Astrocyte of the cerebellum (primary cell): ENCODE results near the gene GTF2F2.

Source experiments
- DNase-seq: peaks from one replicate; pipeline ENCODE4 v3.0.0-alpha.2; 2011; ENCODE audit warnings: low read depth
- H3K4me3 ChIP-seq: 2 replicates; pipeline ENCODE4 v1.5.1; 2011; ENCODE audit warnings: mild to moderate bottlenecking, low read depth, low read length, moderate library complexity
- in situ Hi-C: cut with HindIII; loops from 2 replicates; pipeline ENCODE4 v1.10.0; 2017; ENCODE audit warnings: low sequenced_read_pairs
- TF ChIP-seq, protein P1 (sequence below): IDR thresholded peaks from 2 replicates; pipeline ENCODE4 v1.5.1; 2012; ENCODE audit warnings: low read length, low read depth, moderate library complexity, mild to moderate bottlenecking; ENCODE audit errors: missing control alignments

GTF2F2 gene

DNA sequence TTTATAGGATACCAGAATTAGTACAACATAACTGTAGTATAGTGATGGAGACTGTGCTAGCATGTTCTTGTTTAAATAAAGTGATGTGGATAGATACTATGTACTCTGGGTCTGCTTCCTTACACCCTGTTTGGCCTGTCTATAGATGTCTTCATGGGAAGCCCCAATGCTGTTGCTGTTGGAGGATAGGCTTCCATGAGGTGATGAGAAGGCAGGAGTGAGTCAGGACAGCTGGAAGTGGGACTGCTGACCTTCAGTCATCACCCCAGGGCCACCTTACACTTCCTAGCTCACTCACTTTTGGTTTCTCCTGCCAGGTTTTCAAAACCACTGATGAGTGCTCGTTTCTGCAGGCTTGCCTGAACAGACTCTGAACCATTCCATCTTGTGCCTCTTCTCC, 76.3 kb downstream of the GTF2F2 start:
- TF ChIP-seq, protein P1, sequence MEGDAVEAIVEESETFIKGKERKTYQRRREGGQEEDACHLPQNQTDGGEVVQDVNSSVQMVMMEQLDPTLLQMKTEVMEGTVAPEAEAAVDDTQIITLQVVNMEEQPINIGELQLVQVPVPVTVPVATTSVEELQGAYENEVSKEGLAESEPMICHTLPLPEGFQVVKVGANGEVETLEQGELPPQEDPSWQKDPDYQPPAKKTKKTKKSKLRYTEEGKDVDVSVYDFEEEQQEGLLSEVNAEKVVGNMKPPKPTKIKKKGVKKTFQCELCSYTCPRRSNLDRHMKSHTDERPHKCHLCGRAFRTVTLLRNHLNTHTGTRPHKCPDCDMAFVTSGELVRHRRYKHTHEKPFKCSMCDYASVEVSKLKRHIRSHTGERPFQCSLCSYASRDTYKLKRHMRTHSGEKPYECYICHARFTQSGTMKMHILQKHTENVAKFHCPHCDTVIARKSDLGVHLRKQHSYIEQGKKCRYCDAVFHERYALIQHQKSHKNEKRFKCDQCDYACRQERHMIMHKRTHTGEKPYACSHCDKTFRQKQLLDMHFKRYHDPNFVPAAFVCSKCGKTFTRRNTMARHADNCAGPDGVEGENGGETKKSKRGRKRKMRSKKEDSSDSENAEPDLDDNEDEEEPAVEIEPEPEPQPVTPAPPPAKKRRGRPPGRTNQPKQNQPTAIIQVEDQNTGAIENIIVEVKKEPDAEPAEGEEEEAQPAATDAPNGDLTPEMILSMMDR, result no peak
- no peak overlapping the region for H3K4me3 ChIP-seq
- no peak for DNase-seq
- in situ Hi-C loops, result no loop called here

DNA sequence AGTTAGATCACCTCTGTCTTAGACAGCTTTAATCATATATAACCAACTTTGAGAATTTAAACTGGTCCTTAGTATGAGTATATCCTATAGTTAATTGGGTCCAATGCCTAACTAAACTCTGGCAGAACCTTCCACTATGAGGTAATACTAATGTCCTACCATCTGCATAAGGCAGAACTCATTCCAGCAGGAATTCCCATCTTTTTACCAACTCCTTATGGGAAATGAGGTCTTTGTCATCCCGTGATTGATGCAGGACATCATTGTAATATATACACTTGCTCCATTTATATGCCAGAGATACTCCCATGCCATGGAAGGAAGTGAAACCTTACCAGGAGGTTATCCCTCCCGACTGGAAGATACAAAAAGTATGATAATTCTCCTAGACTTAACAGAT, 77.7 kb downstream of the GTF2F2 start:
- in situ Hi-C loops, result no loop called here
- no peak overlapping the region for H3K4me3 ChIP-seq
- TF ChIP-seq, protein P1, result no peak
- no peak for DNase-seq

DNA sequence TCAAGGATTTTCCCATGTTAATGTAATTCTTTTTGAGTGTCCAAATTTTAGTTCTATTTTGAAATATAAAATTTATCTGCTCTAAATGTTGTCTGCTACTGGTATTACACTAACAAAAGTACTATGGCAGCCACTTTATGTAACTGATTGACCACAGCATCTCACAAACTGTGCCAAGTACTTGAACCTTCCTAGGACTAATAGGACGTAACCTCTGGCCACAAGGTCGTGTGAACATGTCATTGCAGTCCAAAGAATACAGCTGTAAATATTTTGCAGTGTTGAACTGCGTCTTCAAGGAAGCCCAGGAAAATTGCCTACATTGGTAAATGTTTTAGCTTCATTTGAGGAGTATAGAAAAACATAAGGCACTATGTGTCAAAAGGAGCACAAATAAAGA, 78.6 kb downstream of the GTF2F2 start:
- TF ChIP-seq, protein P1, result no peak
- DNase-seq, result no peak
- in situ Hi-C loops, result no loop called here
- no peak overlapping the region for H3K4me3 ChIP-seq

DNA sequence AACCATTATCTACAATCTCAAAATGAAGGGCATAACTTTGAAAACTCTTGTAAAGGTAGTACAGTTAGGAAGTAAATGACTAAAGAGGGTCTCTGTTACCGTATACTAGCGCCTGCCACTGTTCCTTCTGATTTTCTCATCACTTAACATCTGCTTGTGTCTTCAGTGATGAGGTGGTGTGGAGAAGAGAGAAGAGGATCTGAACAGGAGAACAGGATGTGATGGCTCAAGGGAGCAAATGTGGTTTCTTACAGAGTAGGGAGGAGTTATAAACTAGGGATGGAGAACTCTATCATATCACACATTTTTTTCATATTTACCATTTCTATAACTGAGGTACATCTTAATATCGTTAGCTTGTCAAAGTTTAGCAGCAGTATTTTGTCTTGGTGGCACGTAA, 79.4 kb downstream of the GTF2F2 start:
- TF ChIP-seq, protein P1, result no peak
- no peak for DNase-seq
- no peak overlapping the region for H3K4me3 ChIP-seq
- in situ Hi-C loops, result no loop called here

DNA sequence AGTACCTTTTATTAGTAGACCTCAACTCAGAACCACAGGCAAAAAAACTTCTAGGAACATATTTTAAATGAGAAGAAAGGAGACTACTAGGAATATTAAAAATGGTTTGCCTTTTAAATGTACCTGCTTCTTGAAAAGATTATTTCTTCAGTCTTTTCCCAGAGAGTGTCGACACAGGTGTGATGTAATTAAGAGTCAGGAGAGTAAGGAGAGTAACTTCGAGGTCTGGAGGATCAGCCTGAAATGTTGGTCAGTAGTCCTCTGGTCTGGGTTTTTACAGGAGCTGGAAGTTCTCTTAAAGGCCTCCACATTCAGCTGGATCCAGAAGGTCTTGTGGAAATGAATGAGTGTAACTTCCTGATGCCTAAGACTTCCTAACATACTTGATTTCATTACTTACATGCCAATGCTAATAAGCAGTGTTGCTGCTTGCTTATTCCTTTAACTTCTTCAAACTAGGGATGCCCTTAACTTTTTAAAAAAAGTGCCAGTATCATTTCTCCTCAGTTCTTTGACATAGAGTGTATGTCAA, 80.5 kb downstream of the GTF2F2 start, which contains the start of gene KCTD4:
TSS of gene KCTD4 (minus strand) at position 345 of the 532 bp plus-strand sequence. CDS start 6,478 bp downstream, outside the sequence.
- in situ Hi-C loops, result no loop called here
- DNase-seq, result no peak
- TF ChIP-seq, protein P1, result no peak
- no peak within 1 kb of the TSS for H3K4me3 ChIP-seq

DNA sequence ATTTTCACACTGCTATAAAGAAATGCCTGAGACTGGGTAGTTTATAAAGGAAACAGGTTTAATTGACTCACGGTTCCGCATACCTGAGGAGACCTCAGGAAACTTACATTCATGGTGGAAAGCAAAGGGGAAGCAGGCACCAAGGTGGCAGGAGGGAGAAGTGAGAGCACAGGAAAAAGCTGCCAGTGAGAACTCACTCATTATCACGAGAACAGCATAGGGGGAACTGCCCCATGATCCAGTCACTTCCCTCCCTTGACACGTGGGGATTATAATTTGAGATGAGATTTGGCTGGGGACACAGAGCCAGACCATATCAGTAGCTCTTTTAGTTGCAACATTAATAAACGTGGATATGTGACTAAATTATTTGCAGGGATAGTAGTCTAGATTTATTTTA, 84.8 kb downstream of the GTF2F2 start:
- no peak for DNase-seq
- no peak overlapping the region for H3K4me3 ChIP-seq

More for the DNA sequence above, 84.8 kb downstream of the GTF2F2 start:
- TF ChIP-seq, protein P1, result no peak
- in situ Hi-C loops, result no loop called here
